ENCODE data around the gene HYOU1. TPM values are rescaled to one million over a fixed set of nuclear protein-coding genes. Genes with fewer than 3 reads are reported as not detected.
A peak's percentile ranks its signal among the peaks of the same experiment; 100 is the strongest.

Gene HYOU1
- total and polyA plus RNA-seq, 2 donors from 2014 or later, result 69.0 to 187 TPM

- intact Hi-C loops (cut with DNase I), result no loop called here
- Histone ChIP-seq H3K27me3 (ENCODE audit: control insufficient read depth, insufficient read depth, low read length) (no peaks in the 10 kb centered on the region), H3K27ac (ENCODE audit: low read depth in 2 of 2, low read length in 2 of 2) (peak overlapping the region; percentile 90 to 91), H3K4me3 (ENCODE audit: low read length in 3 of 3) (peak overlapping the region; percentile 42 to 85 (median 69)), H3K9me3 (ENCODE audit: control insufficient read depth in 2 of 3, insufficient read depth in 1 of 3, low read length in 3 of 3) (no peaks in the 10 kb centered on the region), H3K4me1 (ENCODE audit: control insufficient read depth in 2 of 3, insufficient read depth in 2 of 3, low read depth in 1 of 3, low read length in 3 of 3) (peaks cover 0 to 10% (median 3%) of the 10 kb centered on the region in 3 donors), H3K36me3 (ENCODE audit: control insufficient read depth in 2 of 3, insufficient read depth in 3 of 3, low read length in 3 of 3) (peaks cover 6 to 20% (median 11%) of the 10 kb centered on the region in 3 donors), H3K9ac (ENCODE audit: low read length in 3 of 3) (peak overlapping the region; percentile 56 to 78 (median 78))
- TF ChIP-seq, protein P1, sequence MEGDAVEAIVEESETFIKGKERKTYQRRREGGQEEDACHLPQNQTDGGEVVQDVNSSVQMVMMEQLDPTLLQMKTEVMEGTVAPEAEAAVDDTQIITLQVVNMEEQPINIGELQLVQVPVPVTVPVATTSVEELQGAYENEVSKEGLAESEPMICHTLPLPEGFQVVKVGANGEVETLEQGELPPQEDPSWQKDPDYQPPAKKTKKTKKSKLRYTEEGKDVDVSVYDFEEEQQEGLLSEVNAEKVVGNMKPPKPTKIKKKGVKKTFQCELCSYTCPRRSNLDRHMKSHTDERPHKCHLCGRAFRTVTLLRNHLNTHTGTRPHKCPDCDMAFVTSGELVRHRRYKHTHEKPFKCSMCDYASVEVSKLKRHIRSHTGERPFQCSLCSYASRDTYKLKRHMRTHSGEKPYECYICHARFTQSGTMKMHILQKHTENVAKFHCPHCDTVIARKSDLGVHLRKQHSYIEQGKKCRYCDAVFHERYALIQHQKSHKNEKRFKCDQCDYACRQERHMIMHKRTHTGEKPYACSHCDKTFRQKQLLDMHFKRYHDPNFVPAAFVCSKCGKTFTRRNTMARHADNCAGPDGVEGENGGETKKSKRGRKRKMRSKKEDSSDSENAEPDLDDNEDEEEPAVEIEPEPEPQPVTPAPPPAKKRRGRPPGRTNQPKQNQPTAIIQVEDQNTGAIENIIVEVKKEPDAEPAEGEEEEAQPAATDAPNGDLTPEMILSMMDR (IDR thresholded peaks at IDR 0.05; ENCODE audit: borderline replicate concordance, extremely low read depth, insufficient read depth), result no peak
- DNase-seq (peak in 2 of 5 donors; percentile 42 to 82), FAIRE-seq (no peak)
Measured at GRCh38 chr11:119093942-119094815, 37.2 kb upstream of the HYOU1 start.

GRCh38 chr11:119092880-119093842, 36.2 kb upstream of the HYOU1 start:
- TF ChIP-seq, protein P1 (IDR thresholded peaks at IDR 0.05; ENCODE audit: borderline replicate concordance, extremely low read depth, insufficient read depth), result no peak
- FAIRE-seq, result no peak
- no peak for DNase-seq
- H3K27me3 ChIP-seq (ENCODE audit: control insufficient read depth, insufficient read depth, low read length), result no peaks in the 10 kb centered on the region
- H3K4me3 ChIP-seq (ENCODE audit: low read length in 3 of 3), result peak overlapping the region; percentile 42 to 85 (median 69)
- no peaks in the 10 kb centered on the region for H3K9me3 ChIP-seq (ENCODE audit: control insufficient read depth in 2 of 3, insufficient read depth in 1 of 3, low read length in 3 of 3)
- H3K4me1 ChIP-seq (ENCODE audit: control insufficient read depth in 2 of 3, insufficient read depth in 2 of 3, low read depth in 1 of 3, low read length in 3 of 3), result peaks cover 0 to 10% (median 3%) of the 10 kb centered on the region in 3 donors
- no peak overlapping the region for H3K27ac ChIP-seq (ENCODE audit: low read depth in 2 of 2, low read length in 2 of 2)
- H3K9ac ChIP-seq (ENCODE audit: low read length in 3 of 3), result peak overlapping the region in 2 of 3 donors; percentile 56 to 78
- intact Hi-C loops (cut with DNase I), result no loop called here
- H3K36me3 ChIP-seq (ENCODE audit: control insufficient read depth in 2 of 3, insufficient read depth in 3 of 3, low read length in 3 of 3), result peaks cover 2 to 20% (median 11%) of the 10 kb centered on the region in 3 donors

DNA sequence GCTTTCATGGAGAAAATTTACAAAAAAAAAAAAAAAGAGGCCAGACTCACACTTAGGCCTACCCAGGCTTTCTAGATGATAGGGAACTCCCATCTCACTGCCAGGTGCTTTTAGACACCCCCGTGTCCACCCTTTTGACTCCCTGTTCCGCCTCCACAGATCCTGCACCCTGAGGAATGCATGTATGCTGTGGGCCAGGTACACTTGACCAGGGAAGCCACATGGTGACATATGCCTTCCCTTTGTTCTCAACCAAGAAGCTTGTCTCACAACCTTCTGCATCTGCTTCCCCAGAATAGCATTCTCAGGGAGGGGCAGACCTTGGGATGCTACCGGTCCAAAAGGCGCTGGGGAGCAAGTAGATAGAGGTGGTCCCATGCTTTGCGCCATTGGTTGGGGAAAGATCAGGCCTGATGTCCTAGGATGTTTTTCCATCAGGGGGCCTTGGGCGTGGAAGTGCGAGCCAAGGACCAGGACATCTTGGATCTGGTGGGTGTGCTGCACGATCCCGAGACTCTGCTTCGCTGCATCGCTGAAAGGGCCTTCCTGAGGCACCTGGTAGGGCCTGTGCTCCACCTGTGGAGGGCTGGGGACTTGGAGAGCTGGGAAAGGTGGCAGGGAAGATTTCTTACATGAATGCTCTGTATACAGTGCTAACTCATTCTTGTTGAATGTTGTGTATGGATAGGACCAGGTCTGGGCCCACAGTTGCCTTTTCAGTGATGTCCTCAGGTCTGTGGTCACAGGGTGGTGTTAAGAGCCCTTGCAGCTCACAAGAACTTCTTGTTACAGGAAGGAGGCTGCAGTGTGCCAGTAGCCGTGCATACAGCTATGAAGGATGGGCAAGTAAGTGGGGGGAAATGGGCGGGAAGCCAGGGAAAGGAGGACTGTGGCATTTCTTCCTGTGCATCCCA, 35.2 kb upstream of the HYOU1 start:
- H3K27ac ChIP-seq (ENCODE audit: low read depth in 2 of 2, low read length in 2 of 2), result no peak overlapping the region
- peak overlapping the region in 1 of 3 donors; percentile 42 for H3K4me3 ChIP-seq (ENCODE audit: low read length in 3 of 3)
- H3K4me1 ChIP-seq (ENCODE audit: control insufficient read depth in 2 of 3, insufficient read depth in 2 of 3, low read depth in 1 of 3, low read length in 3 of 3), result peaks cover 0 to 10% (median 3%) of the 10 kb centered on the region in 3 donors
- no peak for FAIRE-seq
- peaks cover 2 to 14% (median 5%) of the 10 kb centered on the region in 3 donors for H3K36me3 ChIP-seq (ENCODE audit: control insufficient read depth in 2 of 3, insufficient read depth in 3 of 3, low read length in 3 of 3)
- H3K27me3 ChIP-seq (ENCODE audit: control insufficient read depth, insufficient read depth, low read length), result no peaks in the 10 kb centered on the region
- intact Hi-C loops (cut with DNase I), result no loop called here
- no peak for DNase-seq
- H3K9me3 ChIP-seq (ENCODE audit: control insufficient read depth in 2 of 3, insufficient read depth in 1 of 3, low read length in 3 of 3), result no peaks in the 10 kb centered on the region
- peak overlapping the region in 1 of 3 donors; percentile 78 for H3K9ac ChIP-seq (ENCODE audit: low read length in 3 of 3)
- TF ChIP-seq, protein P1 (IDR thresholded peaks at IDR 0.05; ENCODE audit: borderline replicate concordance, extremely low read depth, insufficient read depth), result no peak
